Fibroblast of skin of back (primary cell): ENCODE data around the gene ERVH48-1. TPM values are rescaled to one million over a fixed set of nuclear protein-coding genes. Genes with fewer than 3 reads are reported as not detected.
A peak's percentile ranks its signal among the peaks of the same experiment; 100 is the strongest.
"Not testable (repeated sequence)": the region's sequence is repeated elsewhere in the genome, so short reads cannot be mapped to it uniquely, and the experiment has no call there.

Experiments used
- DNase-seq: peaks from one replicate; pipeline ENCODE4 v3.0.0-alpha.2; 2013
- polyA plus RNA-seq, 2 experiments: library from polyadenylated mRNA; unstranded; fragments of 120-200 nt; gene quantifications; one replicate each; pipeline ENCODE4 v1.2.1, GENCODE V29; 2013; ENCODE audit not compliant: insufficient read length in 2 of 2

ERVH48-1 gene
- polyA plus RNA-seq (2013, experiment 1 of 2; ENCODE audit: insufficient read length), result 0.04 TPM
- polyA plus RNA-seq (2013, experiment 2 of 2; ENCODE audit: insufficient read length), result not detected

DNA sequence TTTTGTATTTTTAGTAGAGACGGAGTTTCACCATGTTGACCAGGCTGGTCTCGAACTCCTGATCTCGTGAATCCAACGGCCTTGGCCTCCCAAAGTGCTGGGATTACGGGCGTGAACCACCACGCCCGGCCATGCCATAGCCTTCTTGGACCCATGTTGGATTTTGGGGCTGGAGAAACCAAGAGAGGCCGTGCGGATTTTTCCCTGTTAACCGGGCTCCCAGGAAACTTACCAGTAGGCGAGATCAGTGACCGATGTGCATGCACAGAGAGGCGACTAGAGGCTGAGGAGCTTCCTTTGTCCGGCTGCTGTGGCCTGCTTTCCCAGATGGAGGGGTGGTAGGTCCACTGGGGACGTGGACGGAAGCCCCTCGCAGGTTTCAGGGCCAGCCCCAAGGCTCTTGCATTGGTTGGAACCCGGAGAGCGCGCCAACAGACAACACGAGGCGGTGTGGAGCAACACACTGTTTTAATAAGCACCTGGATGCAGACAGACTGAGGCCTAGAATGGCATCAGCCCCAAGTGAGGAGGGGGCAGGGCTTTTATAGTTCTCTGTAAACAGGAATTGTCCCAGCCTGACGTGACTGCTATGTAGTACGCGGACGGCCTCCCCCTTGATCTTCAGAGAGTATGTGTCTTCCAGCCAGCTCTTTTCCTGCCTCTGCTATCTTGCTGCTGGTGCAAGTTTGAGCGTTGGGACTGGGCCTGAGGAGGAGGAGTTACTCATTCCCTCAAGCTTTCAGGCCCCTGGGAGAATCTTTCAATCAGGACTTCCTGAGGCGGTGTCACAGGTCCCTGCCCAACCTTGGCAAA, at the start of gene ERVH48-1:
Gene ERVH48-1 (minus strand): TSS at position 517 of the 813 bp plus-strand sequence. CDS start 6,624 bp downstream, outside the sequence.
- no peak for DNase-seq

DNA sequence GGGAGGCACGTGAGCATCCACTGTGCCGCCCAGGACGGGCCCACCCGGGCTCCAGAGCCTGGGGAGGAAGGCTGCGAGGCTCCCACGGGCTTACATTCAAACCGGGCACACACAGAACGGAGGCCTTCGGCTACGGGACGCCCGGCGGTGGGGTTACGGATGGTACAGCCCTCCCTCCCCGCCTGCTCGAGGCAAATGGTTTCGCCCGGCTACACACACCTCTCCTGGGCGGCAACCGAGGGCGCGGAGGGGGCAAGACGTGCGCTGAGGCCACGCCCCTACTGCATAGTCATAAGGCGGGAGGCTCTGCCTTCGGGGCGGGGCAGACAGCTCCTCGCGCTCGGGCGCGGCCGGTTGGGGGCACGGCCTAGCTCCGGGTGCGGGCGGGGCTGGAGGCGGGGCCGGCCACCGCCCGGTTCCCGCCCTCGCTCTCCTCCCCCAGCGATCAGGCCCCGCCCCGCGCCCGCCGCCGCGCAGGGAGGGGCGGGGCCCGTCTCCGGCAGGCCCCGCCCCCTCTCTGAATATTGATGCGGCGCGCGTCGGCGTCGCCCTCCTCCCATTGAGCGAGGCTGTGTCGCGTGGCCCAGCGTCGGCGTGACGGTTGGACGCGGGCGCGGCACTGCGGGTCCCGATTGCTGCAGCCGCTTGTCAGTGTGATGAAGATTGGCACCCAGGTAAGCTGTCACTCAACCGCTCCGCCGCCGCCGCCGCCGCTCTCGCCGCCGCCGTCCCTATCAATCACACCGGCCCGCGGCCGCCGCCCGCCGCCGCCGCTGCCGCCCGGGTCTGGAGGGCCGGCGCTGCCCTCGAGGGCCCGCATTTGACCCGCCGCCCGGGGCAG, 48.8 kb upstream of the ERVH48-1 start, which contains the start of gene PKNOX1:
Gene PKNOX1 (plus strand): TSS at position 572 of the 841 bp plus-strand sequence. CDS start 29,820 bp downstream, outside the sequence.
- DNase-seq, result peak; percentile 98

DNA sequence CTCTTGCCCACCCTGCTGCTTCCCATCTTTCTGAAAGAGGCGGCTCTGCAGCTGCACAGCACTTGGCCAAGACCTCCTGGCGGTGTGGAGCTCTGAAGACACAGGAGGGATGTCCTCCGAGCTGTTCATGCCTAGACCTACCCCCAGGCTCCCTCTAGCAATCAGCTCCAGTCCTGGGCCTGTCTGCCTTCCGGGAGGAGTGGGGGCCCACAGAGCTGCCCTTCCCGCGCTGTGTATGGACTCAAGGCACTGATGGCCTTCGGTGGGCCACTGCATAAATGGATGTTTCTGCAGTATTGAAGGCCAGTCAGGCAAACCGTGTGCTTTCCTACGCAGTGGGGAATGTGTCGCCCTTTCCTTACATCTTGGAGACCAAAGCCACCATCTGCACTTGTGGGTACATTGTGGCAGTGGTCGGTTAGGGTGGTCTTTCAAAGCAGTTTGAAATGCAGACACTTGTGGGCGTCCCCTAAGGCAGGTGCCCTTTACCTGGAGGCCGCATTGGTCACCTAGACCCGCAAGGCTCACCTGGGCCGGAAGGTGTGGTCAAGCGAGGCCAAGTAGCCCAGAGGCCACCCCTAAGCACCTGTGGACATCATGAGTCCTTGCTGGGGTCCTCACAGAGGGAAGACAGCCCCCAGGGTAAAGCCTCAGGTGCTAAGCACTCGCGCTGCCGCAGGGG, 48.0 kb upstream of the ERVH48-1 start:
- DNase-seq, result no peak

DNA sequence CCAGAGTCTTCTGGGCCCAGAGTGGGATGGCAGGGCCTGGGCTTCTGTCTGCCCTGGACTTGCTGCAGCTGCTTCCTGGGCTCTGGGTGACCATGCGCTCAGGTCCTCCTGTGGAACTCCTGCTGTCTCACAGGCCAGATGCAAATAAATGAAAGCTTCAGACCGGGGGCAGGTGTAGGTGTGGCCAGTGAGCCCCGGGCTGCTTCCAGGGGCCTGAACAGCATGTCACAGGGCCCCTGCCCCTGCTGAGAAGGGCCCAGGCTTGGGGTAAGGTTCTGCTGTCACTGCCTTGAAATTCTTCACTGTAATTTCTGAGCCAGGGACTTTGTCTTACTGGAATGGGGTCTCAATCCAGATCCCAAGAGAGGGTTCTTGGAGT, 46.5 kb upstream of the ERVH48-1 start:
- DNase-seq, result no peak

DNA sequence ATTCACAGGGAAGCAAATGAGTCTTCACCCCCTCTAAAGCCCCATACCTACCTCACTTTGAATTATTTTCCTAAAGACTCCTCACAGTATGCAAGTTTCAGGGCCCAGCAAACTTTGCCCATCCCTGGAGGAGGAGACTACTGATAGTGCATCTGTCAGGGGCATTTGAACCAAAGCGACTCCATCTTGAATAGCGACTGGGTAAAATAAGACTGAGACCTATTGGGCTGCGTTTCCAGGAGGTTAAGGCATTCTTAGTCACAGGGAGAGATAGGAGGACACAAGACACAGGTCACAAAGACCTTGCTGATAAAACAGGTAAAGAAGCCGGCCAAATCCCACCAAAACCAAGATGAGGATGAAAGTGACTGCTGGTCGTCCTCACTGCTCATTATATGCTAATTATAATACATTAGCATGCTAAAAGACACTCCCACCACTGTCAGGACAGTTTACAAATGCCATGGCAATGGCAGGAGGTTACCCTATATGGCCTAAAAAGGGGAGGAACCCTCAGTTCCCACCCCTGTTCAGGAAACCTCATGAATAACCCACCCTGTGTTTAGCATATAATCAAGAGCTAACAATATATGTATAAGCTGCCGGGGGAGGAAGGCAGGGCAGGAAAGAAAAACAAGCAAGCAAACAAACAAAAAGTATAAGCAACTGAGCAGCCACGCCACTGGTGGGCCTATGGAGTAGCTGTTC, 45.7 kb upstream of the ERVH48-1 start:
- no peak for DNase-seq

DNA sequence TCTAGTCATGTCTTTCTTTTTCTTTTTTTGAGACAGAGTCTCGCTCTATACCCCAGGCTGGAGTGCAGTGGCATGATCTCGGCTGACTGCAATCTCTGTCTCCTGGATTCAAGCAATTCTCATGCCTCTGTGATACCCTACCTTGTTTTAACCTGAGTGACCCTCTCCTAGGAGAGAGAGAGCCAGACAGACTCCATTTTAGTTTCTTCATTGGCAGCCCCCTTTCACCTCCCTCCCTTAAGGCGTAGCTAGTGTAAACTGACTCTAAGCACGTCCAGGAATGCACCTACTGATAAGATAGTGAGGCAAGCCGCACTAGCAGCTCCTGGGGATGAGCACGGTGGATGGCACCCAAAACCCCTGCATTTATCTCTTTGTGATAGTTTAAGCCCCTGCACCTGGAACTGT, 43.8 kb upstream of the ERVH48-1 start:
- DNase-seq, result no peak

DNA sequence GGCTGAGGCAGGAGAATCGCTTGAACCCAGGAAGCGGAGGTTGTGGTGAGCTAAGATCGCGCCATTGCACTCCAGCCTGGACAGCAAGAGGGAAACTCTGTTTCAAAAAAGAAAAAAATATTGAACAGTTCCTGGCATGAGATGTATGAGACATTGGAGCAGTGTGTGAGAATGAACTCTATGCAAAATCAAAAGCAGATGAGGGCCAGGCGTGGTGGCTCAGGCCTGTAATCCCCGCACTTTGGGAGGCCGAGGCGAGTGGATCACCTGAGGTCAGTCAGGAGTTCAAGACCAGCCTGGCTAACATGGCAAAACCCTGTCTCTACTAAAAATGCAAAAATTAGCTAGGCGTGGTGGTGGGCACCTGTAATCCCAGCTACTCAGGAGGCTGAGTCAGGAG, 42.2 kb upstream of the ERVH48-1 start:
- DNase-seq, result not testable (repeated sequence)

DNA sequence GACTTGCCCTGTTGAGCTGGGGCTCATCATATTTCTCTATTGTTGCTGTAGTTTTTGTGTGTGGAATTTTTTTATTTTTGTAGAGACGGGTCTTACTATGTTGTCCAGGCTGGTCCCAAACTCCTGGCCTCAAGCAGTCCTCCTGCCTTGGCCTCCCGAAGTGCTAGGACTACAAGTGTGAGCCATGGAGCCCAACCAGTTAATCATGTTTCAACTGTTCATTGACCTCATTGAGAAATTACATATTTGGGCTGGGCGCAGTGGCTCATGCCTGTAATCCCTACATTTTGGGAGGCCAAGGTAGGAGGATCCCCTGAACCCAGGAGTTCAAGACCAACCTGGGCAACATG, 39.8 kb upstream of the ERVH48-1 start:
- DNase-seq, result no peak

DNA sequence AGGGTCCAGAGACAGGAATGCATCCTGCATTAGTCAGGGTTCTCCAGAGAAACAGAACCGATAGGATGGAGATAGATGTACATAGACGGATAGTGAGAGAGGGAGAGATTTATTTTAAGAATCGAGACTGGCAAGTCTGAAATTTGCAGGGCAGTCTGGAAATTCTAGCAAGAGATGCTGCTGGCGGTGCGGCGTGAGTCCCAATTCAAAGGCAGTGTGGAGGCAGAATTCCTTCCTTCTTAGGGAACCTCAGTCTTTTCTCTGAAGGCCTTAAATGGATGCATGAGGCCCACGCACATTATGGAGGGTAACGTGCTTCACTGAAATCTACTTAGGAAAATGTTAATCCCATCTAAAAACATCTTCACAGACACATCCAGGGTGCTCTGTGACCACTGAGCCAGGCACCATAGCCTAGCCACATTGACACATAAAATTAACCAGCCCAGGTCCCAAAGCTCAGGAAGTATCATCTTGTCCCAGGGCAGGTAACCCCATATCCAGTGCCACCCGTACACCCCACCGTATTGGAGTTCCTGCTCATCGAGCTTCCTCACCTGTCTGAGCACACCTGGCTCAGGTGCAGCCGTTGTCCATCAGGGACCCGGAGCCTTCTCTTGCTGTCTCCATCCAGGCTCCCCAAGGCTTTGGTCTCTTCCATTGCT, 39.2 kb upstream of the ERVH48-1 start:
- no peak for DNase-seq

DNA sequence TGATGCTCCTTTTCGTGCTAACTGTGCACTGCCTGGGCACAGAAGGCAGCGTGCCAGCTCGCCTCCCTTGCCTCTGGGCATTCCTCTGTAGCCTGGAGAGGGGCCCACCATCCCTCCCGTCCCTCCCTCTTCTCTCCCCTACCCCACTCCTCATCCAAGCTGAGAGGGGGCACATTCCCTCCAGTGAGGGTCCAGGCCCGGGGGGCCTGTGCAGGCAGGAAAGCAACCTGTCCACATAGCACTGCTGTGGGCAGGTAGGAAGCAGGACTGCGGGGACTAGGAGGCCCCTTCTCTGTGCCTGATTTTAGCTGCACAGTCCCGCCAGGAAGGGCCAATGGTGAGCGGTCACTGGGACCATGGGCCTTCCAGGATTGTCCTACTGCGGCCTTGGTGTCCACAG, 38.7 kb upstream of the ERVH48-1 start:
- no peak for DNase-seq

DNA sequence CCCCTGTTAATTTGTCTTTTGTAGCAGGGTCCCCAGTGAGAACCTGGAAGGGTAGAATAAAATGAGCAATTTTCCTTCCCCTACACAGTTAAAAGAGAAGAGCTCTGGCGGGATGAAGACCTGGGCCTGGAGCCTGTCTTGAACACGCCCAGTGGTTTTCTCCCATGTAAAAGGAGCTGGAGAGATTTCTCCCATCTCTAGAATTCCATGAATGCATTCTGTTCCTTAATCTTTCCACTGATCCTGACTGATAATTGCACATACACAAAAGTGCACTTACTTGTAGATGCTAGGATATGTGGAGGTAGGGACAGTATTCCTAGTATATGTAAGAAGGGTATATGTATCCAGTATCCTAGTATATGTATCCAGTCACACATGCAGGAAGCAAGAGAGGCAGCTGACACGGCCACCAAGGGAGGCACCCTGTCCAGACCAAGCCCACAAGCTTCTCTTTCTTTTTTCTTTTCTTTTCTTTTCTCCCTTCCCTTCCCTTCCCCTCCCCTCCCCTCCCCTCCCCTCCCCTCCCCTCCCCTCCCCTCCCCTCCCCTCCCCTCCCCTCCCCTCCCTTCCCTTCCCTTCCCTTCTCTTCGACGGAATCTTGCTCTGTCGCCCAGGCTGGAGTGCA, 37.1 kb upstream of the ERVH48-1 start:
- DNase-seq, result no peak

DNA sequence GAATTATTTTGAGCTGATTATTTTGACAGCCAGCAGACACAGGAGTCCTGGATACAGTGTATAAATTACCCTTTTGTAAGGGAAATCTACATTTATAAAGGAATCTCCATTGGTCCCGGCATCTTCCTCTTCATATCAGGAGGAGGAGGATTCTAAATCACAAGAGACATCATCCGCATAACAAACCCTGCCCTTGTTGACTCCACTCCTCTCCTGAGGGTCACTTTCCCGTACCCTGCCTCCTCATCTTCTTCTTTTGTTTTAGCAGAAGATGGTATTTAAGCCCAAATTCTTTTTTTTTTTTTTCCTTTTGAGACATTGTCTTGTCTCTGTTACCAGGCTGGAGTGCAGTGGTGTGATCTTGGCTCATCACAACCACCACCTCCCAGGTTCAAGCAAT, 34.3 kb upstream of the ERVH48-1 start:
- DNase-seq, result no peak

DNA sequence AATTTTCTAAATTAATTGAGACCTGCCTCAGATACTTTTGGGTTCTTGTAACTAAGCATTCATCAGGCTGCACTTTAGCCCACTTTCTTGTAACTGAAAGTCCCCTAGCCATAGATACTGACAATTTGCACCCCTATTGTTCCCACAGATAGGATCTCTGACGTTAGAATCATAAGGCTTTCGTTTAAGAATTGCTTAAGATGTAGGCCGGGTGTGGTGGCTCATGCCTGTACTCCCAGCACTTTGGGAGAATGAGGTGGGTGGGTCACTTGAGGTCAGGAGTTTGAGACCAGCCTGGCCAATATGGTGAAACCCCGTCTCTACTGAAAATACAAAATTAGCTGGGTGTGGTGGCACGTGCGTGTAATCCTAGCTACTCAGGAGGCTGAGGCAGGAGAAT, 32.7 kb upstream of the ERVH48-1 start:
- DNase-seq, result not testable (repeated sequence)

DNA sequence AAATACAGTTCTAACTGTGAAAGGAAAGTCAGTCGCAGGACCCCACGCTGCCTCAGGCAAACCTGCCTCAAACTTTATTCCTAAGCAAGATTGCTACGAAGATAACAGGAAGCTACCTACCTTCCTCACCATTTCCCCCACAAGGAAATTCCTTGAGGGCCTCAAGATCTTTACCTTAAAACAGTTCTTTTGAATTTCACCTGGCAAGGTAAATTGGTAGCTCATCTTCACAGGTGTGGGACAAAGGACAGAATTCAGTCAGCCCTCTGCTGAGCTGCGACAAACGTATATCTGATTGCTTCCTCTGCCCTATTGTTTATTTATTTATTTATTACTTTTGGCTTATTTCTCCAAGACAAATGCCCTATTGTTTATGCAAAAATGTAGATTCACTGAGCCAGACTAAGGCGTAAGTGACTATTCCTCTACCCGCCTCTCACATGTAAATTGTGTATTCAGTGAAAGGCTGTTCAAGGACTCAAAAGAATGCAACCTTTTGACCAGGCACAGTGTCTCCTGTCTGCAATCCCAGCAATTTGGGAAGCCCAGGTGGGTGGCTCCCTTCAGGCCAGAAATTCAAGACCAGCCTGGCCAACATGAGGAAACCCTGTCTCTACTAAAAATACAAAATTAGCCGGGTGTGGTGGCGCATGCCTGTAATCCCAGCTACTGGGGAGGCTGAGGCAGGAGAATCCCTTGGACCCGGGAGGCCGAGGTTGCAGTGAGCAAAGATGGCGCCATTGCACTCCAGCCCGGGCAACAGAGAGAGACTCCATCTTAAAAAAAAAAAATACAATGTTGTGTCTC, 31.6 kb upstream of the ERVH48-1 start:
- no peak for DNase-seq

DNA sequence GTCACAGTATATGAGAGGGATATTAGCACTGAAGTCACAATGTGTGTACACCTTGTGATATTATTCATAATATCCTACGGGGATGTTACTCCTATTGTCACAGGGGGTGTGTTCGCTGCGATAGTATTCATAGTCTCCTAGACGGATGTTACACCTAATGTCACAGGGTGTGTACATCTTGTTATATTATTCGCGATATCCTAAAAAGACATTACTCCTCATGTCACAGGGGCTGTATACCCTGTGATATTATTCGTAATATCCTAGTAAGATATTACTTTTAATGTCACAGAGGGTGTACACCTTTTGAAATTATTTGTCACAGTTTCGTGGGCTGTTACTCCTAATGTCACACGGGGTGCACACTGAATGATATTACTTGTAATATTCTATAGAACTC, 25.8 kb upstream of the ERVH48-1 start:
- not testable (repeated sequence) for DNase-seq

DNA sequence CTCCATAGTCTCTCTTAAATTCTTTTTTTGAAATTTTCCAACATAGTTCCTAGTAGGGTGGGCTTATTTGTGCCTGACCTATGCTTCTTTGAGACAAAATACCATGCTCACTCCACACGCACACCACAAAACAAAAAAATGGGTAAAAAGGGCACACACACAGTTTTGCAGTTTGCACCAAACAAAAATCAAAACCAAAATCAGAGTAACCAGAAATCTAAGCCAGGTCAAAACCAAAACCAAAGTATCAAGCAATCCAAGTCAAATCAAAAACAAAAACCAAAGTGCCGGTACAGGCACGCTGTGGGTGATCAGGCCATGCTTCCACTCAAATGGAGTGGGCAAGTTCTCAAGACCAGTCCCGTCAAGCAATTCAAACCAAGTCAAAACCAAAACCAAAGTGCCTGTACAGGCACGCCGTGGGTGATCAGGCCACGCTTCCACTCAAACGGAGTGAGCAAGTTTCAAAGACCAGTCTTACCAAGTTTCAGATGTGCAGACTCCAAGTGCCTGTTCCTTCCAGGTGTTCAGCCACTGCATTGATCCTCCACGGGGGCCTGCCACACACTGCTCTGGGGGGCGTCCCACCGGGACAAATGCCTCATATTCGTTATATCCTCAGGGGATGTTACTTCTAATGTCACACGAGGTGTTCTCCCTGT, 23.8 kb upstream of the ERVH48-1 start:
- not testable (repeated sequence) for DNase-seq

DNA sequence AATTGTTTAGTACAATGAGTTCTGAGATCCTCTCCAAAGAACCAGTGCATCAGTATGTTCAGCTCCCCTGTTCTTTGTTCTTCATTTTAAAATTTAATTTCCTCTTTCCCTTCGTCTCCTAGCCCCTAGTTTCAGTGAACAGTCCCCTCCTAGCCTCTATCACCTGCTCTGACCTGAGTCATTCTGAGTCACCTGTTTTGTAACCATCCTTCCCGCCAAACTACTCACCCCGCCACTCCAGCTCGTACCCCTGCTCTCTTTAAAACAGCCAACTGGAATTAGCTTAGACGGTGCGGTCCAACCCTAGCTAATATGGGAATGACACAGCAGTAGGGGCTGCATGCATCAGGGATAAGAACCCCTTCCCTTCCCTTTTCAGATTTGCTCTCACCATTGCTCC, 16.8 kb upstream of the ERVH48-1 start:
- no peak for DNase-seq

DNA sequence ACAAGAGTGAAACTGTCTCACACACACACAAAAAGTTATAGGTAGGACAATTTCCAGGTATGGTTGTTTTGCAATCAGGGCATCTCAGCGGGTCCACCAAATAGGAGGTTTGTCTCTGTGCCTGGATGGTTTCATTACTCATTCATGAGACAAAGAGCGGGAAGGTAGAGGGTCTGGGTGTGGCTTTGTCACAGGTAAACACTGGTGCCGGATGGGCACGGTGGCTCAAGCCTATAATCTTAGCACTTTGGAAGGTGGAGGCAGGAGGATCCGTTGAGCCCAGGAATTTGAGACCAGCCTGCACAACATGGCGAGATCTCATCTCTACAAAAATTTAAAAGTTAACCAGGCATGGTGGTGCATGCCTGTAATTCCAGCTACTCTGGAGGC, 16.3 kb upstream of the ERVH48-1 start:
- DNase-seq, result no peak

DNA sequence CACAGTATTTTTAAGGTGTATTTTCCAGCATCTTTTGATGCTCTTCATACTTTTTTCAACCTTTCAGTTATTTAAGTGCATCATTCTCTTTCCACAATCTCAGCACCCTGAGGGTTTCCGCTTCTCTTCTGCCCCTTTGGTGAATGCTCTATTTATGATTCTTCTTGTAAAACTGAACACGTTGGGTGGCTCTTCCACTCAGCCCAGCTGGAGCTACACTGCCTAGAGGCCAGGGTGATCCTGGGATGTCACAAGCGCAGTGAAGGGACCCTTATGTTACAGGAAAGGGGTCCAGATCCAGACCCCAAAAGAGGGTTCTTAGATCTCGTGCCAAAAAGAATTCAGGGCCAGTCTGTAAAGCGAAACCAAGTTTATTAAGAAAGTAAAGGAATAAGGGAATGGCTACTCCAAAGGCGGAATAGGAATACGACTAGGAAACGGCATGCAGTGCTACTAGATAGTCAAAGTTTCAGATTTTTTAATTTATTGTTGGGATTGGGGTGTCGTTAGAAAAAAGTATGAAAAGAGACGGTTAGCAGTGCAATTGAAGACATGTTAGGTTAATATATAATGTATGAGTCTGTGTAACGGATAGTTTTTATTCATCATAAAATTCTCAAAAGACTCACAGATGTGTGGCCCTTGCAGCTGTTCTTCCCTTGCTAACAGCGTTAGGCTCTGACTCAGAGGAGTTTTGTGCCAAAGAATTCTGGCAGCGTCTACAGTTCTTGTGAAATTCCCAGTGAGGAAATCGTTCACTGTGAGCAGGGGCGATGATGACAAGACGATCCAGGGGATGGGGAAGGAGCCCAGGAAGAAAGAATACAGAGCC, 14.4 kb upstream of the ERVH48-1 start:
- DNase-seq, result peak; percentile 95
